Camera-type eye (tissue), 1 donor: Measurements from ENCODE around the gene VANGL1. TPM values are rescaled to one million over a fixed set of nuclear protein-coding genes. Genes with fewer than 3 reads are reported as not detected.

Source experiments
- total RNA-seq: library from RNA; depleted of rRNA; stranded (reverse); fragments of >200 nt; gene quantifications from one replicate; pipeline ENCODE4 v1.2.3, GENCODE V29; 2014

The VANGL1 gene
- 12.0 TPM for total RNA-seq

GRCh38 chr1:115641762-115642167 is at the start of gene VANGL1:
TSS of gene VANGL1 (plus strand) at chr1:115641970. CDS start at chr1:115651414, 9,444 bp downstream.

Other genes starting within 250 kb of the VANGL1 start
- gene CASQ2, start 126.7 kb downstream of the VANGL1 start, total RNA-seq: 65.9 TPM
- gene NHLH2, start 199.2 kb downstream of the VANGL1 start, total RNA-seq: 18.4 TPM